GM12878 (cell line): ENCODE data around the gene MGAT1. TPM values are rescaled to one million over a fixed set of nuclear protein-coding genes. Genes with fewer than 3 reads are reported as not detected.

ENCODE experiments used
- ATAC-seq: fragments of 200-7000 bp; cut with Tn5 transposase; 3 replicates; pipeline ENCODE4 v1.9.1; 2020; ENCODE audit warnings: mild to moderate bottlenecking, moderate library complexity
- BruUV-seq: library from RNA; stranded (reverse); fragments of 400-500 nt; replicated peaks from 2 replicates; lab custom pipeline; 2021; lab: Mats Ljungman, UMichigan
- CTCF ChIA-PET: fragments of 300-600 bp; sonication (Branson Sonifier 250); formaldehyde crosslinking; extraction: SDS; loops from one replicate; lab custom pipeline; 2021; ENCODE audit warnings: inconsistent platforms; lab: Yijun Ruan, JAX
- POLR2A ChIA-PET: fragments of 350-600 bp; formaldehyde crosslinking; extraction: SDS; loops from one replicate; lab custom pipeline; 2021; ENCODE audit warnings: inconsistent platforms; lab: Charles Lee
- RAD21 ChIA-PET: fragments of 300-600 bp; sonication (Branson Sonifier 250); formaldehyde crosslinking; loops from one replicate; lab custom pipeline; 2023; ENCODE audit warnings: antibody characterized with exemption; ENCODE audit not compliant: unreplicated experiment; lab: Charles Lee
- SMC1A ChIA-PET: fragments of 300-600 bp; sonication (Branson Sonifier 250); formaldehyde crosslinking; loops from one replicate; lab custom pipeline; 2023; ENCODE audit not compliant: unreplicated experiment, uncharacterized antibody; lab: Charles Lee
- DNase-seq: peaks from one replicate; pipeline ENCODE4 v3.0.0-alpha.2; 2011; ENCODE audit warnings: low read depth, low spot score
- FAIRE-seq: peaks from 3 replicates; lab custom pipeline; 2011; peaks lifted over from hg19 to GRCh38; lab: Jason Lieb, UNC
- H2AFZ ChIP-seq: 2 replicates; pipeline ENCODE4 v1.6.0; 2011; ENCODE audit warnings: low read depth, low read length, control low read depth; ENCODE audit not compliant: control insufficient read depth
- H3K27ac ChIP-seq: 2 replicates; pipeline ENCODE4 v1.5.1; 2011; ENCODE audit warnings: control low read depth; ENCODE audit not compliant: control insufficient read depth, insufficient read depth
- H3K27me3 ChIP-seq, 2 experiments: replicated peaks in 1 of 2; 2 replicates each; pipeline versions ENCODE4 v1.6.0 to v1.6.1; 2011; ENCODE audit warnings: low read length in 1 of 2; ENCODE audit not compliant: control insufficient read depth in 2 of 2, insufficient read depth in 2 of 2
- H3K36me3 ChIP-seq, 2 experiments: 2 replicates each; pipeline ENCODE4 v1.5.1; 2011; ENCODE audit warnings: low read length in 1 of 2; ENCODE audit not compliant: control insufficient read depth in 2 of 2, insufficient read depth in 2 of 2
- H3K4me1 ChIP-seq: 2 replicates; pipeline ENCODE4 v1.6.1; 2011; ENCODE audit warnings: mild to moderate bottlenecking, low read length, moderate library complexity, mixed read lengths; ENCODE audit not compliant: control insufficient read depth, insufficient read depth
- H3K4me2 ChIP-seq: 2 replicates; pipeline ENCODE4 v1.6.0; 2011; ENCODE audit warnings: control low read depth; ENCODE audit not compliant: control insufficient read depth, insufficient read depth
- H3K4me3 ChIP-seq: fragments of 200-600 bp; sonication (generic); 2 replicates; pipeline ENCODE4 v1.5.1; 2016
- H3K79me2 ChIP-seq: 2 replicates; pipeline ENCODE4 v1.6.0; 2011; ENCODE audit warnings: low read length; ENCODE audit not compliant: control insufficient read depth, insufficient read depth
- H3K9ac ChIP-seq: 2 replicates; pipeline ENCODE4 v1.8.0; 2011; ENCODE audit warnings: low read length, control low read depth, mixed read lengths; ENCODE audit not compliant: control insufficient read depth, insufficient read depth
- H3K9me3 ChIP-seq: replicated peaks from 3 replicates; pipeline ENCODE4 v1.5.1; 2011; ENCODE audit warnings: mild to moderate bottlenecking, low read length; ENCODE audit not compliant: control insufficient read depth, insufficient read depth
- H4K20me1 ChIP-seq: 2 replicates; pipeline ENCODE4 v1.6.0; 2011; ENCODE audit not compliant: control insufficient read depth, insufficient read depth
- BHLHE40 ChIP-seq, 2 experiments: fragments of 450-650 bp in 1 of 2; IDR thresholded peaks; 2 replicates each; pipeline ENCODE4 v1.6.1; 2011 to 2017; ENCODE audit warnings: low read depth in 2 of 2, borderline replicate concordance in 1 of 2, improper control_type of control experiment in 1 of 2, low read length in 1 of 2, mild to moderate bottlenecking in 1 of 2
- BRCA1 ChIP-seq: IDR thresholded peaks from 2 replicates; pipeline ENCODE4 v1.6.1; 2011; ENCODE audit warnings: low read depth, low read length, improper control_type of control experiment
- CBFB ChIP-seq: IDR thresholded peaks from 2 replicates; pipeline ENCODE4 v1.6.1; 2016; ENCODE audit warnings: antibody characterized with exemption, low read depth
- DPF2 ChIP-seq: fragments of 450-650 bp; IDR thresholded peaks from 2 replicates; pipeline ENCODE4 v1.6.1; 2017; ENCODE audit warnings: mild to moderate bottlenecking
- KAT2A ChIP-seq: conservative IDR thresholded peaks from 2 replicates; pipeline ENCODE4 v1.6.1; 2011; ENCODE audit warnings: low read depth, low read length; ENCODE audit not compliant: control insufficient read depth
- RBBP5 ChIP-seq: fragments of 200-600 bp; sonication (generic); conservative IDR thresholded peaks from 2 replicates; pipeline ENCODE4 v1.6.1; 2016
- RCOR1 ChIP-seq: conservative IDR thresholded peaks from 2 replicates; pipeline ENCODE4 v1.6.1; 2012; ENCODE audit warnings: low read depth, low read length, improper control_type of control experiment
- RELA ChIP-seq: fragments of 450-650 bp; IDR thresholded peaks from 2 replicates; pipeline ENCODE4 v1.8.0; 2014; ENCODE audit warnings: borderline replicate concordance; ENCODE audit not compliant: partially characterized antibody
- SMARCA5 ChIP-seq: fragments of 450-650 bp; IDR thresholded peaks from 2 replicates; pipeline ENCODE4 v1.6.1; 2017; ENCODE audit warnings: mild to moderate bottlenecking
- SREBF1 ChIP-seq: IDR thresholded peaks from 2 replicates; pipeline ENCODE4 v1.6.1; 2012; ENCODE audit warnings: mild to moderate bottlenecking, low read length
- TAF1 ChIP-seq: IDR thresholded peaks from 2 replicates; pipeline ENCODE4 v1.6.1; 2011; ENCODE audit warnings: mild to moderate bottlenecking, low read depth, low read length, borderline replicate concordance
- ZZZ3 ChIP-seq: IDR thresholded peaks from 2 replicates; pipeline ENCODE4 v1.6.1; 2011; ENCODE audit warnings: low read depth; ENCODE audit not compliant: control insufficient read depth, insufficient read length
- WGBS: methylation state at CpG from one replicate; pipeline ENCODE4 v1.1.6; 2016; ENCODE audit warnings: low lambda C conversion rate; ENCODE audit not compliant: insufficient replicate concordance, insufficient coverage; ENCODE audit errors: missing lambda C conversion rate; 5-methylcytosine and 5-hydroxymethylcytosine counted together
- in situ Hi-C: fragments of 300-500 bp; cut with MboI; formaldehyde crosslinking; loops from 9 replicates; pipeline ENCODE4 v1.14.3; 2018; ENCODE audit warnings: mixed read lengths
- intact Hi-C: fragments of 100-400 bp; cut with micrococcal nuclease; formaldehyde crosslinking; loops from one replicate; pipeline ENCODE4 v1.14.2; 2022; ENCODE audit not compliant: unreplicated experiment
- polyA plus RNA-seq, 11 experiments: library from polyadenylated mRNA; depleted of rRNA in 4 of 11; unstranded in 6 of 11; stranded (reverse) in 5 of 11; fragments of >200 nt; fragmentation: Nextera tagmentation in 4 of 11; fragmentation: Illumina TruSeq in 1 of 11; extraction: Ambion mirVana in 4 of 11; extraction: Trizol in 1 of 11; gene quantifications; 1 replicate in 1 of 11; 2 replicates in 10 of 11; pipeline versions ENCODE4 v1.2.1 to v1.2.3, GENCODE V29; 2011 to 2016; ENCODE audit warnings: inconsistent platforms in 2 of 11, missing spikeins in 2 of 11, low read depth in 1 of 11
- total RNA-seq, 4 experiments: library from RNA; depleted of rRNA in 3 of 4; stranded (reverse); fragments of >200 nt in 3 of 4; fragmentation: Illumina TruSeq in 1 of 4; extraction: Trizol in 1 of 4; gene quantifications; 2 replicates each; pipeline versions ENCODE4 v1.2.1 to v1.2.3, GENCODE V29; 2013 to 2021
- TF ChIP-seq, protein P1 (sequence below): fragments of 450-650 bp; IDR thresholded peaks from 2 replicates; pipeline ENCODE4 v1.6.1; 2017; ENCODE audit warnings: mild to moderate bottlenecking
- TF ChIP-seq, protein P2 (sequence below): fragments of 450-650 bp; formaldehyde crosslinking; IDR thresholded peaks from 2 replicates; pipeline ENCODE4 v1.5.0; 2022; ENCODE audit warnings: mild to moderate bottlenecking, missing genetic modification characterization
- TF ChIP-seq, protein P3 (sequence below), 3 experiments: IDR thresholded peaks in 2 of 3; conservative IDR thresholded peaks in 1 of 3; 2 replicates each; pipeline ENCODE4 v1.5.1; 2011; ENCODE audit warnings: low read depth in 3 of 3, low read length in 3 of 3, mild to moderate bottlenecking in 3 of 3, control low read depth in 2 of 3, moderate library complexity in 2 of 3, inconsistent platforms in 1 of 3, mixed read lengths in 1 of 3; ENCODE audit not compliant: control insufficient read depth in 2 of 3, insufficient read depth in 1 of 3; ENCODE audit errors: extremely low read depth in 1 of 3

Gene MGAT1
- total and polyA plus RNA-seq, 10 of the 15 experiments (the other 5 are each of a cell fraction or from before 2014, with no cell fraction given): 3.1 to 88.4 (median 62.7) TPM

DNA sequence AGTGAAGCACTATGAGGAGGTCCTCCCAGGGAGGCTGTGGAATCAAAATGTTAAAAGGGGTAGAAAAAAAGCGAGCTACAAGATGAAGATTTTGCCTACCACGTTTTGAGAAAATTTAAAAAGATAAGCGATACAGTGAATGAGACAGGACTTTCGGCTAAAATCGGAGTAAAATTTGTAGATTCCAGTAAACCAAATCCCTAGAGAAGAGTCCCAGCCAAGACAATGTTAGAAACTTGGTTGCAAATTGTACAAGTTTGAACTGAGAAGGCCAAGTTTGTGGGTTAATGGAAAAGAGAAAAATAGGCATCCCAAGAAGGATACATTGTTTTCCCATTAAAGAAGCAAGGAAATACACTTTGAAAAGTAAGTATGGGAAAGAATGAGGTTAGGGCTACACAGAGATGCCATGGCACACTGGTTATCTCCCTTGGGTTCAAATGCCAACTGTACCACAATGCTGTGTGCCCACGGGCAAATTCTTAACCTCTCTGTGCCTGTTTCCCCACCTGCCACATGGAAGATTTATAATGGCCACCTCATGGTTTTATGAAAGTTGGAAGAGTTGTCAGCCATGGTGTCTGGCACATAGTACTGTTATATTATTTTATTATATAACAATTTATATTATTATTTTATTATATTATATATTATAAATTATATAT is 16.2 kb upstream of the MGAT1 start:
- H3K9ac ChIP-seq: no peak overlapping the region
- H3K27me3 ChIP-seq: no peaks in the 10 kb centered on the region
- RAD21 ChIA-PET: interaction anchor here (1.3 to 9.0 kb wide), 2 partner anchors 11 to 12 kb away, joined by 4 to 70 read pairs; no protein-coding TSS in a partner anchor
- ATAC-seq (no peak), DNase-seq (no peak), FAIRE-seq (no peak)
- no peaks in the 10 kb centered on the region for H3K9me3 ChIP-seq
- SMC1A ChIA-PET: interaction anchor here (0.6 to 3.8 kb wide), 4 partner anchors 7 to 13 kb away, joined by 3 to 22 read pairs (median 8); no protein-coding TSS in a partner anchor
- no TSS peak for BruUV-seq
- H3K4me1 ChIP-seq: peaks cover 56% of the 10 kb centered on the region
- in situ Hi-C loops: loop anchor here (25.0 kb wide), 1 partner anchor 1007 kb away; the partner anchor contains the start of genes MGAT4B and SQSTM1
- no peaks in the 10 kb centered on the region for H3K36me3 ChIP-seq
- CTCF ChIA-PET: interaction anchor here (1.4 to 2.7 kb wide), 3 partner anchors 11 to 20 kb away, joined by 6 to 7 read pairs (median 6); no protein-coding TSS in a partner anchor
- POLR2A ChIA-PET: interaction anchor here (1.5 to 3.8 kb wide), 3 partner anchors 10 to 13 kb away, joined by 5 to 41 read pairs (median 10); no protein-coding TSS in a partner anchor
- H4K20me1 ChIP-seq: no peaks in the 10 kb centered on the region
- H3K4me2 ChIP-seq: no peak overlapping the region
- intact Hi-C loops: no loop called here
- no peak overlapping the region for H2AFZ ChIP-seq
- H3K4me3 ChIP-seq: no peak overlapping the region
- 87% methylated on average over 6 of the region's 6 CpGs for WGBS
- H3K79me2 ChIP-seq: no peaks in the 10 kb centered on the region
- no peak overlapping the region for H3K27ac ChIP-seq
- no peak for TF ChIP-seq KAT2A
- no peak for TF ChIP-seq SREBF1
- no peak for TF ChIP-seq TAF1
- TF ChIP-seq CBFB: no peak
- TF ChIP-seq RBBP5: no peak
- TF ChIP-seq, protein P1, sequence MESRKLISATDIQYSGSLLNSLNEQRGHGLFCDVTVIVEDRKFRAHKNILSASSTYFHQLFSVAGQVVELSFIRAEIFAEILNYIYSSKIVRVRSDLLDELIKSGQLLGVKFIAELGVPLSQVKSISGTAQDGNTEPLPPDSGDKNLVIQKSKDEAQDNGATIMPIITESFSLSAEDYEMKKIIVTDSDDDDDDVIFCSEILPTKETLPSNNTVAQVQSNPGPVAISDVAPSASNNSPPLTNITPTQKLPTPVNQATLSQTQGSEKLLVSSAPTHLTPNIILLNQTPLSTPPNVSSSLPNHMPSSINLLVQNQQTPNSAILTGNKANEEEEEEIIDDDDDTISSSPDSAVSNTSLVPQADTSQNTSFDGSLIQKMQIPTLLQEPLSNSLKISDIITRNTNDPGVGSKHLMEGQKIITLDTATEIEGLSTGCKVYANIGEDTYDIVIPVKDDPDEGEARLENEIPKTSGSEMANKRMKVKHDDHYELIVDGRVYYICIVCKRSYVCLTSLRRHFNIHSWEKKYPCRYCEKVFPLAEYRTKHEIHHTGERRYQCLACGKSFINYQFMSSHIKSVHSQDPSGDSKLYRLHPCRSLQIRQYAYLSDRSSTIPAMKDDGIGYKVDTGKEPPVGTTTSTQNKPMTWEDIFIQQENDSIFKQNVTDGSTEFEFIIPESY: no peak
- no peak for TF ChIP-seq RCOR1
- no peak for TF ChIP-seq BRCA1
- no peak for TF ChIP-seq DPF2
- no peak for TF ChIP-seq SMARCA5
- TF ChIP-seq BHLHE40 (IDR thresholded peaks at IDR 0.05; ENCODE audit: borderline replicate concordance in 1 of 2, low read depth in 2 of 2, low read length in 1 of 2): no peak
- TF ChIP-seq, protein P2, sequence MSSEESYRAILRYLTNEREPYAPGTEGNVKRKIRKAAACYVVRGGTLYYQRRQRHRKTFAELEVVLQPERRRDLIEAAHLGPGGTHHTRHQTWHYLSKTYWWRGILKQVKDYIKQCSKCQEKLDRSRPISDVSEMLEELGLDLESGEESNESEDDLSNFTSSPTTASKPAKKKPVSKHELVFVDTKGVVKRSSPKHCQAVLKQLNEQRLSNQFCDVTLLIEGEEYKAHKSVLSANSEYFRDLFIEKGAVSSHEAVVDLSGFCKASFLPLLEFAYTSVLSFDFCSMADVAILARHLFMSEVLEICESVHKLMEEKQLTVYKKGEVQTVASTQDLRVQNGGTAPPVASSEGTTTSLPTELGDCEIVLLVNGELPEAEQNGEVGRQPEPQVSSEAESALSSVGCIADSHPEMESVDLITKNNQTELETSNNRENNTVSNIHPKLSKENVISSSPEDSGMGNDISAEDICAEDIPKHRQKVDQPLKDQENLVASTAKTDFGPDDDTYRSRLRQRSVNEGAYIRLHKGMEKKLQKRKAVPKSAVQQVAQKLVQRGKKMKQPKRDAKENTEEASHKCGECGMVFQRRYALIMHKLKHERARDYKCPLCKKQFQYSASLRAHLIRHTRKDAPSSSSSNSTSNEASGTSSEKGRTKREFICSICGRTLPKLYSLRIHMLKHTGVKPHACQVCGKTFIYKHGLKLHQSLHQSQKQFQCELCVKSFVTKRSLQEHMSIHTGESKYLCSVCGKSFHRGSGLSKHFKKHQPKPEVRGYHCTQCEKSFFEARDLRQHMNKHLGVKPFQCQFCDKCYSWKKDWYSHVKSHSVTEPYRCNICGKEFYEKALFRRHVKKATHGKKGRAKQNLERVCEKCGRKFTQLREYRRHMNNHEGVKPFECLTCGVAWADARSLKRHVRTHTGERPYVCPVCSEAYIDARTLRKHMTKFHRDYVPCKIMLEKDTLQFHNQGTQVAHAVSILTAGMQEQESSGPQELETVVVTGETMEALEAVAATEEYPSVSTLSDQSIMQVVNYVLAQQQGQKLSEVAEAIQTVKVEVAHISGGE (CRISPR knock-in tag): no peak
- TF ChIP-seq, protein P3, sequence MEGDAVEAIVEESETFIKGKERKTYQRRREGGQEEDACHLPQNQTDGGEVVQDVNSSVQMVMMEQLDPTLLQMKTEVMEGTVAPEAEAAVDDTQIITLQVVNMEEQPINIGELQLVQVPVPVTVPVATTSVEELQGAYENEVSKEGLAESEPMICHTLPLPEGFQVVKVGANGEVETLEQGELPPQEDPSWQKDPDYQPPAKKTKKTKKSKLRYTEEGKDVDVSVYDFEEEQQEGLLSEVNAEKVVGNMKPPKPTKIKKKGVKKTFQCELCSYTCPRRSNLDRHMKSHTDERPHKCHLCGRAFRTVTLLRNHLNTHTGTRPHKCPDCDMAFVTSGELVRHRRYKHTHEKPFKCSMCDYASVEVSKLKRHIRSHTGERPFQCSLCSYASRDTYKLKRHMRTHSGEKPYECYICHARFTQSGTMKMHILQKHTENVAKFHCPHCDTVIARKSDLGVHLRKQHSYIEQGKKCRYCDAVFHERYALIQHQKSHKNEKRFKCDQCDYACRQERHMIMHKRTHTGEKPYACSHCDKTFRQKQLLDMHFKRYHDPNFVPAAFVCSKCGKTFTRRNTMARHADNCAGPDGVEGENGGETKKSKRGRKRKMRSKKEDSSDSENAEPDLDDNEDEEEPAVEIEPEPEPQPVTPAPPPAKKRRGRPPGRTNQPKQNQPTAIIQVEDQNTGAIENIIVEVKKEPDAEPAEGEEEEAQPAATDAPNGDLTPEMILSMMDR (IDR thresholded peaks at IDR 0.05 in 2 of 3, conservative IDR thresholded peaks at IDR 0.05 in 1 of 3; ENCODE audit: control insufficient read depth in 2 of 3, extremely low read depth in 1 of 3, insufficient read depth in 1 of 3, low read depth in 3 of 3, low read length in 3 of 3): no peak
- no peak for TF ChIP-seq ZZZ3
- TF ChIP-seq RELA: no peak
